Left lung (tissue), 10 donors: ENCODE results near the gene OTOP2. TPM values are rescaled to one million over a fixed set of nuclear protein-coding genes. Genes with fewer than 3 reads are reported as not detected.
"Not testable (repeated sequence)": the region's sequence is repeated elsewhere in the genome, so short reads cannot be mapped to it uniquely, and the experiment has no call there.

Experiments
- ATAC-seq: fragments of 200-7000 bp; cut with Tn5 transposase; one replicate; pipeline ENCODE4 v1.9.1; 2020; ENCODE audit warnings: moderate library complexity
- DNase-seq, 4 donors: peaks; one replicate each; pipeline ENCODE4 v3.0.0-alpha.2; 2013 to 2020
- H3K27ac ChIP-seq, 2 donors: fragments of 200-600 bp; sonication (generic) in 1 of 2; one replicate each; pipeline versions ENCODE4 v1.5.0 to v1.8.0; 2020 to 2021
- H3K27me3 ChIP-seq, 2 donors: fragments of 200-600 bp; sonication (generic) in 1 of 2; one replicate each; pipeline versions ENCODE4 v1.5.0 to v1.8.0; 2020 to 2021
- H3K36me3 ChIP-seq, 2 donors: fragments of 200-600 bp; sonication (generic) in 1 of 2; one replicate each; pipeline versions ENCODE4 v1.5.0 to v1.8.0; 2020 to 2021
- H3K4me1 ChIP-seq, 2 donors: fragments of 200-600 bp; one replicate each; pipeline ENCODE4 v1.8.0; 2021
- H3K4me3 ChIP-seq, 2 donors: fragments of 200-600 bp; sonication (generic) in 1 of 2; one replicate each; pipeline versions ENCODE4 v1.5.0 to v1.8.0; 2020 to 2021; ENCODE audit warnings: mild to moderate bottlenecking in 1 of 2
- H3K9me3 ChIP-seq, 2 donors: fragments of 200-600 bp; sonication (generic) in 1 of 2; one replicate each; pipeline versions ENCODE4 v1.5.0 to v1.8.0; 2020 to 2021
- intact Hi-C, 2 donors: fragments of 100-400 bp; cut with DNase I; formaldehyde crosslinking; loops; one replicate each; pipeline versions ENCODE4 v1.11.2 to v1.14.2; 2022
- polyA plus RNA-seq, 6 donors: library from polyadenylated mRNA; unstranded; fragments of 120-200 nt; gene quantifications; one replicate each; pipeline ENCODE4 v1.2.1, GENCODE V29; 2013; ENCODE audit not compliant: insufficient read length in 6 of 6
- total RNA-seq, 2 donors: library from RNA; stranded (reverse); fragmentation: NEBNext Ultra II Directional; extraction: Animal tissue kit (Norgen Biotek cat#: 25700); gene quantifications; one replicate each; pipeline ENCODE4 v1.2.1, GENCODE V29; 2021
- TF ChIP-seq, protein P1 (sequence below), 2 donors: fragments of 200-600 bp; sonication (generic) in 1 of 2; IDR thresholded peaks; one replicate each; pipeline versions ENCODE4 v1.5.0 to v1.8.0; 2021; ENCODE audit warnings: antibody characterized with exemption in 2 of 2
- donor health status: DM: no; HTN: yes; CAD: no.
- donor health status: DM: no; HTN: no; CAD: no.

OTOP2 gene
- total and polyA plus RNA-seq, 8 donors: not detected

DNA sequence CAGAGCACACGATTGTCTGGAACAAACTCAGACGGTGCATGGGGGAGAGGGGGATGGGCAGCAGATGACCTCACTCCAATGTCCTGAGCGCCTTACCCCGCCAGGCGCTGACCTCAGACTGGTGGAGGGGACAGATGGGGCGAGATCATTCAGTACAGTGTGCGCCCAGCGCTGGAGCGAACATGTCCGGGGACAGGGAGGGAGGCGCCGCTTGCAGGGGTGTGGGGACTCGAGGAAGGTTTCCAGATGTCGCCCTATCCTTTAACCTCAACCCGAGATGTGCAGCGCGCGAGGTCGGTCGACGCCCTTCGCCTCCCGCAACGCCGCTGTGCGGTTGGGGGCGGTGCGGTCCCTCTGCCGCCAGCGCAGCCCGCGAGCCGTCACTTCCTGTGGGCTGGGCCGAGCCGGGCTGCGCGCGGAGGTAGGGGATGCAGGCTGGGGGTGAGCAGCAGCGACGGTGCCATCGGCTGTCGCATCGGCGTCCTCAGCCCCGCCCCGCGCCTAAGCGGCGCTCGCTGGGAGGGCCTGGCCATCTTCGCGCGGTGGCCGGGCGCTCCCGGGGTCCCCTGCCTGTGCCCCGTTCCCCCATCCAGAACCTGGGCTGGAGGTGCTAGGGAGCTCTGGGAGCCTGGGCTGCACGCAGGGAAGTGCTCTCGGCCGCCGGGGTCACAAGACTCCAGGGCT is 58.0 kb downstream of the OTOP2 start:
- intact Hi-C loops: no loop called here
- ATAC-seq (peak; percentile 97), DNase-seq (peak; percentile 73 to 94 (median 82))
- Histone ChIP-seq H3K27me3 (peaks cover 0 to 32% of the 10 kb centered on the region in 2 donors), H3K36me3 (no peaks in the 10 kb centered on the region), H3K4me3 (peak overlapping the region; percentile 55 to 68), H3K27ac (peak overlapping the region; percentile 83 to 87), H3K9me3 (no peaks in the 10 kb centered on the region), H3K4me1 (peaks cover 11 to 28% of the 10 kb centered on the region in 2 donors)
- TF ChIP-seq, protein P1, sequence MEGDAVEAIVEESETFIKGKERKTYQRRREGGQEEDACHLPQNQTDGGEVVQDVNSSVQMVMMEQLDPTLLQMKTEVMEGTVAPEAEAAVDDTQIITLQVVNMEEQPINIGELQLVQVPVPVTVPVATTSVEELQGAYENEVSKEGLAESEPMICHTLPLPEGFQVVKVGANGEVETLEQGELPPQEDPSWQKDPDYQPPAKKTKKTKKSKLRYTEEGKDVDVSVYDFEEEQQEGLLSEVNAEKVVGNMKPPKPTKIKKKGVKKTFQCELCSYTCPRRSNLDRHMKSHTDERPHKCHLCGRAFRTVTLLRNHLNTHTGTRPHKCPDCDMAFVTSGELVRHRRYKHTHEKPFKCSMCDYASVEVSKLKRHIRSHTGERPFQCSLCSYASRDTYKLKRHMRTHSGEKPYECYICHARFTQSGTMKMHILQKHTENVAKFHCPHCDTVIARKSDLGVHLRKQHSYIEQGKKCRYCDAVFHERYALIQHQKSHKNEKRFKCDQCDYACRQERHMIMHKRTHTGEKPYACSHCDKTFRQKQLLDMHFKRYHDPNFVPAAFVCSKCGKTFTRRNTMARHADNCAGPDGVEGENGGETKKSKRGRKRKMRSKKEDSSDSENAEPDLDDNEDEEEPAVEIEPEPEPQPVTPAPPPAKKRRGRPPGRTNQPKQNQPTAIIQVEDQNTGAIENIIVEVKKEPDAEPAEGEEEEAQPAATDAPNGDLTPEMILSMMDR (IDR thresholded peaks at IDR 0.05): no peak

DNA sequence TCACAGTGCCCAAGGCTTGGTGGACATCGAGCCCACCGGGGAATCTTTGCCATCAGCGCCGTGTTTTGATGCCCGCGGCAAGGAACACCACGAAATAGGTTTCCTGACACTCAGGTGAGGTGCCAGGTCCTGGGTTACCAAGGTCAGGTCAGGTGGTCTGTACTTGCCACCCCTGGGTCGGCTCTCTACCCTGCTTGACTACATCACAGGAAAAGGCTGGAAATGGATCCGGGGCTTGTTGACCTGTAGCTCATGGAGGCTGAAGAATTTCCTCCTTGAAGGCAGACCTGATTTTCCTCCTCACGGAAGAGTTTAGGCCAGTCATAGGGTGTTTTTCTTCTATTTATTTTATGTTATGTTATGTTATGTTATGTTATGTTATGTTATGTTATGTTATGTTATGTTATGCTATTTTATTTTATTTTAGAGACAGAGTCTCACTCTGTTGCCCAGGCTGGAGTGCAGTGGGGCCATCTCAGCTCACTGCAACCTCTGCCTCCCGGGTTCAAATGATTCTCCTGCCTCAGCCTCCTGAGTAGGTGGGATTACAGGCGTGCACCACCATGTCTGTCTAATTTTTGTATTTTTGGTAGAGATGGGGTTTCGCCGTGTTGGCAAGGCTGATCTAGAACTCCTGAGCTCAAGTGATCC is 58.7 kb downstream of the OTOP2 start:
- Histone ChIP-seq H3K27ac (peak overlapping the region; percentile 83 to 87), H3K27me3 (peaks cover 0 to 35% of the 10 kb centered on the region in 2 donors), H3K4me1 (peaks cover 11 to 32% of the 10 kb centered on the region in 2 donors), H3K4me3 (peak overlapping the region; percentile 55 to 68)
- H3K36me3 ChIP-seq, H3K9me3 ChIP-seq, DNase-seq, intact Hi-C loops: not testable (repeated sequence)
- peak; percentile 11 for ATAC-seq

Other genes starting within 250 kb of the OTOP2 start
- gene CD300LF, start 211.3 kb upstream of the OTOP2 start, total RNA-seq: 10 to 100 TPM; 18.7 to 26.7 TPM
- under 1 TPM; 0.33 to 0.85 (median 0.63) TPM for gene CD300LF, start 211.3 kb upstream of the OTOP2 start, polyA plus RNA-seq
- gene RAB37, start 187.0 kb upstream of the OTOP2 start, total RNA-seq: 1 to 10 TPM; 3.2 to 4.8 TPM
- gene RAB37, start 187.0 kb upstream of the OTOP2 start, polyA plus RNA-seq: 10 to 100 TPM in 5 of 6 donors, 1 to 10 TPM in 1; 9.4 to 11.2 (median 10.5) TPM
- 10 to 100 TPM; 25.5 to 37.5 TPM for gene NHERF1, start 175.6 kb upstream of the OTOP2 start, total RNA-seq
- 10 to 100 TPM; 44.9 to 65.5 (median 52.2) TPM for gene NHERF1, start 175.6 kb upstream of the OTOP2 start, polyA plus RNA-seq
- gene NAT9, start 147.9 kb upstream of the OTOP2 start, total RNA-seq: 10 to 100 TPM; 42.8 to 45.8 TPM
- 10 to 100 TPM; 40.3 to 52.8 (median 47.9) TPM for gene NAT9, start 147.9 kb upstream of the OTOP2 start, polyA plus RNA-seq
- gene GRIN2C, start 64.4 kb upstream of the OTOP2 start, total RNA-seq: under 1 TPM in 1 of 2 donors, not detected in 1; 0.26 TPM
- under 1 TPM; 0.15 to 0.43 (median 0.26) TPM for gene GRIN2C, start 64.4 kb upstream of the OTOP2 start, polyA plus RNA-seq
- 10 to 100 TPM in 1 of 2 donors, 1 to 10 TPM in 1; 7.7 to 17.2 TPM for gene FDXR, start 51.3 kb upstream of the OTOP2 start, total RNA-seq
- 1 to 10 TPM; 5.3 to 7.8 (median 6.2) TPM for gene FDXR, start 51.3 kb upstream of the OTOP2 start, polyA plus RNA-seq
- not detected for gene FADS6, start 30.6 kb upstream of the OTOP2 start, total RNA-seq
- gene FADS6, start 30.6 kb upstream of the OTOP2 start, polyA plus RNA-seq: under 1 TPM in 5 of 6 donors, not detected in 1; 0.07 to 0.28 (median 0.15) TPM
- not detected for gene USH1G, start 1.0 kb upstream of the OTOP2 start, total RNA-seq
- under 1 TPM in 5 of 6 donors, not detected in 1; 0.06 to 0.13 (median 0.12) TPM for gene USH1G, start 1.0 kb upstream of the OTOP2 start, polyA plus RNA-seq
- gene OTOP3, start 11.6 kb downstream of the OTOP2 start, total RNA-seq: not detected
- not detected for gene OTOP3, start 11.6 kb downstream of the OTOP2 start, polyA plus RNA-seq
- gene HID1, start 48.5 kb downstream of the OTOP2 start, total RNA-seq: 10 to 100 TPM; 32.1 to 39.7 TPM
- 10 to 100 TPM; 58.0 to 75.8 (median 67.2) TPM for gene HID1, start 48.5 kb downstream of the OTOP2 start, polyA plus RNA-seq
- gene CDR2L, start 63.4 kb downstream of the OTOP2 start, total RNA-seq: 10 to 100 TPM; 22.9 to 41.2 TPM
- 10 to 100 TPM; 10.3 to 17.8 (median 13.8) TPM for gene CDR2L, start 63.4 kb downstream of the OTOP2 start, polyA plus RNA-seq
- gene MRPL58, start 88.4 kb downstream of the OTOP2 start, total RNA-seq: 10 to 100 TPM; 25.7 to 32.8 TPM
- gene MRPL58, start 88.4 kb downstream of the OTOP2 start, polyA plus RNA-seq: 10 to 100 TPM; 18.8 to 25.1 (median 21.0) TPM
- 100 to 1,000 TPM; 203 to 215 TPM for gene ATP5PD, start 122.7 kb downstream of the OTOP2 start, total RNA-seq
- 100 to 1,000 TPM; 199 to 237 (median 213) TPM for gene ATP5PD, start 122.7 kb downstream of the OTOP2 start, polyA plus RNA-seq
- gene KCTD2, start 123.0 kb downstream of the OTOP2 start, total RNA-seq: 10 to 100 TPM; 20.6 to 20.8 TPM
- 10 to 100 TPM; 25.0 to 32.0 (median 27.2) TPM for gene KCTD2, start 123.0 kb downstream of the OTOP2 start, polyA plus RNA-seq
- 10 to 100 TPM; 36.8 to 45.1 TPM for gene SLC16A5, start 163.7 kb downstream of the OTOP2 start, total RNA-seq
- gene SLC16A5, start 163.7 kb downstream of the OTOP2 start, polyA plus RNA-seq: 10 to 100 TPM; 18.5 to 26.8 (median 23.0) TPM
- 10 to 100 TPM; 18.3 to 19.3 TPM for gene ARMC7, start 185.7 kb downstream of the OTOP2 start, total RNA-seq
- 10 to 100 TPM; 13.2 to 15.5 (median 14.8) TPM for gene ARMC7, start 185.7 kb downstream of the OTOP2 start, polyA plus RNA-seq
- gene NT5C, start 207.5 kb downstream of the OTOP2 start, total RNA-seq: 10 to 100 TPM; 26.0 to 39.9 TPM
- 10 to 100 TPM; 37.6 to 56.2 (median 45.9) TPM for gene NT5C, start 207.5 kb downstream of the OTOP2 start, polyA plus RNA-seq
- 10 to 100 TPM; 65.0 to 97.8 TPM for gene JPT1, start 230.2 kb downstream of the OTOP2 start, total RNA-seq
- 100 to 1,000 TPM in 1 of 6 donors, 10 to 100 TPM in 5; 71.4 to 115 (median 87.9) TPM for gene JPT1, start 230.2 kb downstream of the OTOP2 start, polyA plus RNA-seq